Measurements from ENCODE around the gene SOBP. TPM values are rescaled to one million over a fixed set of nuclear protein-coding genes. Genes with fewer than 3 reads are reported as not detected.

The SOBP gene
- total RNA-seq, 1 experiment from 2014 or later = 10.1 TPM

GRCh38 chr6:107624541-107624940 is 134.6 kb downstream of the SOBP start (continued):
- no peak for TF ChIP-seq TCF7 (CRISPR knock-in tag; IDR thresholded peaks at IDR 0.05; ENCODE audit: low read depth)
- no peak for TF ChIP-seq SMAD4 (CRISPR knock-in tag; IDR thresholded peaks at IDR 0.05)
- TF ChIP-seq, protein P1, sequence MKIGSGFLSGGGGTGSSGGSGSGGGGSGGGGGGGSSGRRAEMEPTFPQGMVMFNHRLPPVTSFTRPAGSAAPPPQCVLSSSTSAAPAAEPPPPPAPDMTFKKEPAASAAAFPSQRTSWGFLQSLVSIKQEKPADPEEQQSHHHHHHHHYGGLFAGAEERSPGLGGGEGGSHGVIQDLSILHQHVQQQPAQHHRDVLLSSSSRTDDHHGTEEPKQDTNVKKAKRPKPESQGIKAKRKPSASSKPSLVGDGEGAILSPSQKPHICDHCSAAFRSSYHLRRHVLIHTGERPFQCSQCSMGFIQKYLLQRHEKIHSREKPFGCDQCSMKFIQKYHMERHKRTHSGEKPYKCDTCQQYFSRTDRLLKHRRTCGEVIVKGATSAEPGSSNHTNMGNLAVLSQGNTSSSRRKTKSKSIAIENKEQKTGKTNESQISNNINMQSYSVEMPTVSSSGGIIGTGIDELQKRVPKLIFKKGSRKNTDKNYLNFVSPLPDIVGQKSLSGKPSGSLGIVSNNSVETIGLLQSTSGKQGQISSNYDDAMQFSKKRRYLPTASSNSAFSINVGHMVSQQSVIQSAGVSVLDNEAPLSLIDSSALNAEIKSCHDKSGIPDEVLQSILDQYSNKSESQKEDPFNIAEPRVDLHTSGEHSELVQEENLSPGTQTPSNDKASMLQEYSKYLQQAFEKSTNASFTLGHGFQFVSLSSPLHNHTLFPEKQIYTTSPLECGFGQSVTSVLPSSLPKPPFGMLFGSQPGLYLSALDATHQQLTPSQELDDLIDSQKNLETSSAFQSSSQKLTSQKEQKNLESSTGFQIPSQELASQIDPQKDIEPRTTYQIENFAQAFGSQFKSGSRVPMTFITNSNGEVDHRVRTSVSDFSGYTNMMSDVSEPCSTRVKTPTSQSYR (CRISPR knock-in tag; IDR thresholded peaks at IDR 0.05) = no peak
- TF ChIP-seq ZNF532 (CRISPR knock-in tag; IDR thresholded peaks at IDR 0.05; ENCODE audit: borderline replicate concordance) = no peak
- no peak for TF ChIP-seq CBFB (CRISPR knock-in tag; IDR thresholded peaks at IDR 0.05; ENCODE audit: low read depth)
- TF ChIP-seq CREB1 (CRISPR knock-in tag; IDR thresholded peaks at IDR 0.05) = no peak
- TF ChIP-seq ZNF232 (CRISPR knock-in tag; IDR thresholded peaks at IDR 0.05) = no peak

DNA sequence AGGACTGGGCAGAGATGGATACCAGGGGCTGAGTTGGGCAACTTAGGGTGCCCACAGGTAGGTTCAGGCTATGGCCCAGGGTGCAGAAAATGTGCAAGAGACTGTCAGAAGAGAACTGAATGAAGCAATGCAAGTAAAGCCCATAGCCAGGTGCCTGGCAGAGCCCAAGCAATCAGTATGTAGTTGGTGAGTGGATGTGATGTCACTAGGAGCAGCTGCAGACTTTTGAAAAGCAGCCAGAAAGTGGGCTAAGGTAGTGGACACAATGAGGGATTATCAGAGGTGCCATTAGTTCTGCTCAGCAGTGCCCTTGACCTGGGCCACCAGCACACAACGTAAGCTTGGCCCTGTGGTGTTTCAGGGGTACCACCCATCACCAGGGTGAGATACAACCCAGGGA is 135.3 kb downstream of the SOBP start:
- TF ChIP-seq TEAD4 (CRISPR knock-in tag; IDR thresholded peaks at IDR 0.05) = no peak
- TF ChIP-seq FOXK1 (CRISPR knock-in tag; IDR thresholded peaks at IDR 0.05) = no peak
- no peak for TF ChIP-seq GRHL2 (CRISPR knock-in tag; IDR thresholded peaks at IDR 0.05; ENCODE audit: insufficient replicate concordance, severe bottlenecking)
- TF ChIP-seq TP53 (CRISPR knock-in tag; IDR thresholded peaks at IDR 0.05) = no peak
- TF ChIP-seq PRRX2 (CRISPR knock-in tag; IDR thresholded peaks at IDR 0.05) = no peak
- no peak for TF ChIP-seq SOX15 (CRISPR knock-in tag; IDR thresholded peaks at IDR 0.05)
- TF ChIP-seq ZBTB43 (CRISPR knock-in tag; IDR thresholded peaks at IDR 0.05) = no peak
- no peak for TF ChIP-seq PREB (CRISPR knock-in tag; IDR thresholded peaks at IDR 0.05; ENCODE audit: borderline replicate concordance)
- no peak for TF ChIP-seq MXD4 (CRISPR knock-in tag; IDR thresholded peaks at IDR 0.05; ENCODE audit: borderline replicate concordance)
- no peak for TF ChIP-seq ZNF671 (CRISPR knock-in tag; IDR thresholded peaks at IDR 0.05)
- TF ChIP-seq NFE2L1 (CRISPR knock-in tag; IDR thresholded peaks at IDR 0.05) = no peak
- no peak for TF ChIP-seq ZBTB21 (CRISPR knock-in tag; IDR thresholded peaks at IDR 0.05; ENCODE audit: borderline replicate concordance)
- TF ChIP-seq PRDM15 (CRISPR knock-in tag; IDR thresholded peaks at IDR 0.05) = no peak
- Mint-ChIP-seq H3K9me3 (no peaks in the 10 kb centered on the region), H3K4me1 (peaks cover 81% of the 10 kb centered on the region), H3K36me3 (no peaks in the 10 kb centered on the region), H3K27ac (no peak overlapping the region), H3K4me3 (no peak overlapping the region), H3K27me3 (ENCODE audit: low read depth) (no peaks in the 10 kb centered on the region)
- ChIA-PET CTCF (no interaction called here), POLR2A (no interaction called here)
- ATAC-seq (no peak), DNase-seq (ENCODE audit: low spot score) (no peak)

Data from WTC11 (cell line).